NCI-H2107 (cell line): ENCODE measurements around the gene HK1.
"Not testable (repeated sequence)": the region's sequence is repeated elsewhere in the genome, so short reads cannot be mapped to it uniquely, and the experiment has no call there.

Source experiments
- DNase-seq: peaks from one replicate; lab custom pipeline; 2025; lab: John Stamatoyannopoulos, UW

HK1 gene

DNA sequence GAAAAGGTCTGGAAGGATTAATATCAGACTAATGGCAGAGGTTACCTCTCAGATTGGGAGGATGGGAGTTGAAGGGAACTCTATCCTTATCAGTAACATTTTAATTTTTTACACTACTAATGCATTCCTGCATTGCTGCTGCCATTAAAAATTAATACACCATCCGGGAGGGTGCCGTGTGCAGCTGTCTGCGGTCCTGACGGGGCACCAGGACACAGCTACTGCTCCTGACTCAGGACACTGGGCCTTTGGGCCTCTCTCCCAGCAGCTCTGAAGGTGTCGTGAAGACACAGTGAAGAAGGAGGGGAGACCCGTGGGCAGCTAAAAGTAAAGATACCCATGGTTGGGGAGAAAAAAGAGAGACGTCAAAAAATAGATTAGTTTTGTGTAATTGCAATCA lies 23.4 kb upstream of the HK1 start:
- DNase-seq = no peak

DNA sequence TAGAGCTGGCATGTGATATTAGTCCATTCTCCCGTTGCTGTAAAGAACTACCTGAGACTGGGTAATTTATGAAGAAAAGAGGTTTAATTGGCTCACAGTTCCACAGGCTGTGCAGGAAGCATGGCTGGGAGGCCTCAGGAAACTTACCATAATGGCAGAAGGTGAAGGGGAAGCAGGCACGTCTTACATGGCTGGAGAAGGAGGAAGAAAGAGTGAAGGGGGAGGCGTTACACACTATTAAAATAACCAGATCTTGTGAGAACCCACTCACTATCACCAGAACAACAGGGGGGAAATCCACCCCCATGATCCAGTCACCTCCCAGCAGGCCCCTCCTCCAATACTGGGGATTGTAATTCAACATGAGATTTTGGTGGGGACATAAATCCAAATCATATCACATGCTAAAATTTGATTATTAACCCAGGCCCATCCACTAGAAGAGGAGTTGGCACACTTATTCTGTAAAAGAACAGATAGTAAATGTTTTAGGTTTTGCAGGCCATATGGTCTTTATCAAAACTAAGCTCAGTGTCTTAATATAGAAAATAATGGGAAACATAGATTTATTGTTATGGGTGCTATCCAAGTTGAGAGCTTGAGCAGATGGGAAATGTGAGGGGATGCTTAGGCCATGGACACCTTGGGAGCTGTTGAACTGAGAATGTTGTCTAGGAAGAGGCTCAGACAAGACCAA lies 18.6 kb upstream of the HK1 start:
- DNase-seq = no peak

DNA sequence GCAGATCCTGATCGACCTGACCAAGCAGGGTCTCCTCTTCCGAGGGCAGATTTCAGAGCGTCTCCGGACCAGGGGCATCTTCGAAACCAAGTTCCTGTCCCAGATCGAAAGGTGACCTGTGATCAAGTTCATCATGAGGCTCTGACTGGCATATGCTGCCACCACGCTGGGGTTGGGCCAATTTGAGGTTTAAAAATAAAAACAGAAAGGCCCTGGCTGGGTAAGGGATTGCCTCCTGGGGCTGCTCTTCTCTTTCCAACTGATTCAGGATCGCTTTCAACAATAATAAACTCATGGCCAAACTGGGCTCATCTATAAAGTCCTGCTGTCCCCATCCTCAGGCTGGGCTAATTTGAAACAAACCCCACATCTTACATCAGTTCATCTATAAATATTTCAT lies 17.1 kb upstream of the HK1 start:
- DNase-seq = no peak

DNA sequence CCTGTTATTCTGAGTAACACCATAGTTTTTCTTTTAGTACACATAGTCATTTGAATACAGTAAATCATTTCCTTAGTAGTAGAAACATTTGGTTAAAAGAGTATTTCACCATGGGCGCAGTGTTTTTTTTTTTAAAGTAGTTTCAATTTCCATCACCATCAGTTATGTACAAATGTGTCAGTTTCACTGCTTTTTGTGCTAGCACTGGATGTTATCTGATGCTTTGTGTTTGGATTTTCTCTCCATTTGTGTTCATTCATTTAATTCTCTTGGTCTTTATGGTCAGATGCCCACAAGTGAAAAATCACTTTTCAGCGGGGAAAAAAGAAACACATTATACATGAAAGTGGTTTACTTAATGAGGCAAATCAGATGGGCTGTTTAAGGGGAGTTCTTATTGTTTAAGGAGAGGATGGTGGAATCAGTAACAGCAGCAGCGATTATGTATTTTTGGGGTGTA lies 16.0 kb upstream of the HK1 start:
- no peak for DNase-seq

DNA sequence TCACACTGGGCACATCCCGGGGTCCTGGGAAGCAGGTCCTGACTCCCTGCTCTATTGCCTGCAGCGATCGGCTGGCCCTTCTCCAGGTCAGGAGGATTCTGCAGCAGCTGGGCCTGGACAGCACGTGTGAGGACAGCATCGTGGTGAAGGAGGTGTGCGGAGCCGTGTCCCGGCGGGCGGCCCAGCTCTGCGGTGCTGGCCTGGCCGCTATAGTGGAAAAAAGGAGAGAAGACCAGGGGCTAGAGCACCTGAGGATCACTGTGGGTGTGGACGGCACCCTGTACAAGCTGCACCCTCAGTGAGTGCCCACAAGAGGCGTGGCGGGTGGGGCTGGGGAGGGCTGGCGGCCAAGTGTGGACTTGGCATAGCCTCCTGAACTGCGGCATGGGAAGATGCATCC lies 12.8 kb upstream of the HK1 start:
- no peak for DNase-seq

DNA sequence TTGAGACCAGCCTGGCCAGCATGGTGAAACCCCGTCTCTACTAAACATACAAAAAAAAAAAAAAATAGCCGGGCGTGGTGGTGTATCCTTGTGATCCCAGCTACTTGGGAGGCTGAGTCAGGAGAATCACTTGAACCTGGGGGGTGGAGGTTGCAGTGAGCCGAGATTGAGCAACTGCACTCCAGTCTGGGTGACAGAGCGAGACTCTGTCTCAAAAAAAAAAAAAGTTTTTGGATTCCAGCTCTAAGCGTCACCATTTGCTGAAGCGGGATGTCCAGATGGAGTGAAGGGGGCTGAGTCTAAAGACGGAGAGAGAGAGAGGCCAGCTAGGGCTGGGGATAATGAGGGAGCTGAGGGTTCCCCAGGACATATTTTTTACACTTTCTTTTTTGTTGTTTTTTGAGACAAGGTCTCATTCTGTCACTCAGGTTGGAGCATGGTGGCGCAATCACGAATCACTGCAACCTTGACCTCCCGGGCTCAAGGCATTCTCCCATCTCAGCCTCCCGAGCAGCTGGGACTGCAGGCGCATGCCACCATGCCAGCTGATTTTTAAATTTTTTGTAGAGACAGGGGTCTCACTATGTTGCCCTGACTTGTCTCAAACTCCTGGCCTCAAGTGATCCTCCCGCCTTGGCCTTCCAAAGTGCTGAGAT lies 9.4 kb upstream of the HK1 start:
- no peak for DNase-seq

DNA sequence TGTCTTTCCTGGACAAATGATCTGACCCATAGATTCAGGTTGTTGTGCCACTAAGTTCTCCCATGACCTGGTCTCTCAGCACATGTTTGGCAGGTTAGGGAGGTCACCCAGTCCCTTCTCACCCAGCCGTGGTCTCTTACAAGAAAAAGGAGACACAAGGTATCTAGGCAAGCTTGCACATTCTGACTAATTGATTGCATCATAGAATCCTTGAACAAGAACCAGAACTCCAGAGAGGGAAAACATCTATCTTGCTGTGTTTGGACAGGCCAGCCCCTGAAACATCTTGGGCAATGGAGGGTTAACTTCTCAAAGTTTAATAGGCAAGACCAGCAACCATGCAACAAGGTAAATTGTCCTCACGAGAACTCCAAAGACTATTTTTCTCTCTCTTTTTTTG lies 8.5 kb upstream of the HK1 start:
- no peak for DNase-seq

DNA sequence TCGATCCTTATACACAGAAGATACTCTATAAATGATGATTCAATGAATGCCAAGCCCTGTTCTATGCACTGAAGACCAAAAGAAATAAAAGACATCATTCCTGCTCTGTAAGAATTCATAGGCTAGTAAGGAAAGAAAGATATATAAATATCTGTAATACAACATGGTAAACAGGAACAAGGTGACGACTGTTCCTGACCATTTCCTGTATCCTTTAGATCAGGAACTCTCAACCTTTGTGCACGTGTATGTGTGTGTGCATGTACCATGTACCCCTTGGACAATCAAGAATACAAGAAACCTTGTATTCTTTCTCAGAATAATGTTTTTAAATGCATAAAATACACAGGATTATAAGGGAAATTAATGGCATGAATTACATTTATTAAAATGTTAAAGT lies 7.3 kb upstream of the HK1 start:
- no peak for DNase-seq

DNA sequence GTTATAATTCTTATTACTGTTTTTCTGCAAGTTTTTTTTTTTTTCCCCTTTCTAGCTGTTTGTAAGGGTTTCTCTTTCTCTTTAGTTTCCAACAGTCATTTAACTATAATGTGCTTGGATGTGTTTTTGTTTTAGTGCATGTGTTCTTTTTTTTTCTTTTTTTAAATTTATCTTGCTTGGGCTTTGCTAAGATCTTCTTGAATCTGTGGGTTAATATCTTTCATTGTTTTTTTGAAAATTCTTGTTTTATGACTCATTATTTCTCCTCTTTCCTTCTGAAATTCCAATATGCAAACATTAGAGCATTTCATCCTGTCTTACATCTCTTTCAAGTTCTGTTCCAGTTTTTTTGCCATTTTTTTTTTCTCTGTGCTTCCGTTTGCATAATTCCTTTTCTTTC lies 5.7 kb upstream of the HK1 start:
- no peak for DNase-seq

DNA sequence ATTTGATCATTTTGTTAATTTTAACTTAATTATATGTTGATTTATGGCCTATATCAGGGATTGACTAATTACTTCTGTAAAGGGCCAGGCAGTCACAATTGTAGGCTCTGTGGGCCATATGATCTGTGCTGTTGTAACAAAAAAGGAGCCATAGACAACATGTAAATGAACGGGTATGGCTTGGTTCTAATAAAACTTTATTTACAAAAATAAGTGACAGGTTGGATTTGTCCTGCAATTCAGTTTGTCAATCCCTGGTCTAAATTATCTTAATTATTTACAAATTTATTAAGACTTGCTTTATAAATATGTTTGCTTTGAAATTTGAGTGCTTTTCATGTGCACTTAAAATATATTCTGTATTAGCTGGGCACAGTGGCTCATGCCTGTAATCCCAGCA lies 2.9 kb upstream of the HK1 start:
- no peak for DNase-seq

DNA sequence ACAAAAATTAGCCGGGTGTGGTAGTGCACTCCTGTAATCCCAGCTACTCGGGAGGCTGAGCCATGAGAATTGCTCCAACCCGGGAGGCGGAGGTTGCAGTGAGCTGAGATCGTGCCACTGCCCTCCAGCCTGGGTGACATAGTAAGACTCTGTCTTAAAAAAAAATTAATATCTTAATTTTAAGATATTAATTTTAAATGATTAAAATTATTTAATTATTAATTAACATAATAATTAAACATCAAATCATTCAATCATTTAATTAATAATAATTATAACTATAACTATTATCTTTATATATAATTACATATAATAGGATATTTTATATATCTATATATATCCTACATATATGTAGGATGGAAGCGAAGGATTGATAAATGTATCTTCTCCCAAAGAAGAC lies 1.8 kb upstream of the HK1 start:
- DNase-seq = no peak

DNA sequence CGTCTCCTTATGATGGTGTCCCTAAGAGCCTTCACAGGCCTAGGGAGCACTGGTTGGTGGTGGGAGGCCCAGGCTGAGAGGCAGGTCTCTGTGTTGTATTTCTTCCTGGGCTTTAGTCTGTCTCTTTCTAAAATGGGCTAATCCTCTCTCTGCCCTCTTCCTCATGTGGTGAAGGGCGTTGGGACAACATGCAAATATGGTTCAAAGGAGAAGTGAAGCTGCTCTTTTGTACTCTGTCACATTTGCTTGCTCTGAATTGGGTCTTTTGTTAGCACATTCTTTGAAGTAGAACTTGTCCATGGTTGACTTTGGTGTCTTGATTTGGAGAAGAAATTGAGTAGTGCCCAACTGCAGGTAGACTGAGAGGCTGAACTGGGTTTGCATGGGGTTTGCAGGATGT lies 814 bp downstream of the HK1 start:
- DNase-seq = no peak

DNA sequence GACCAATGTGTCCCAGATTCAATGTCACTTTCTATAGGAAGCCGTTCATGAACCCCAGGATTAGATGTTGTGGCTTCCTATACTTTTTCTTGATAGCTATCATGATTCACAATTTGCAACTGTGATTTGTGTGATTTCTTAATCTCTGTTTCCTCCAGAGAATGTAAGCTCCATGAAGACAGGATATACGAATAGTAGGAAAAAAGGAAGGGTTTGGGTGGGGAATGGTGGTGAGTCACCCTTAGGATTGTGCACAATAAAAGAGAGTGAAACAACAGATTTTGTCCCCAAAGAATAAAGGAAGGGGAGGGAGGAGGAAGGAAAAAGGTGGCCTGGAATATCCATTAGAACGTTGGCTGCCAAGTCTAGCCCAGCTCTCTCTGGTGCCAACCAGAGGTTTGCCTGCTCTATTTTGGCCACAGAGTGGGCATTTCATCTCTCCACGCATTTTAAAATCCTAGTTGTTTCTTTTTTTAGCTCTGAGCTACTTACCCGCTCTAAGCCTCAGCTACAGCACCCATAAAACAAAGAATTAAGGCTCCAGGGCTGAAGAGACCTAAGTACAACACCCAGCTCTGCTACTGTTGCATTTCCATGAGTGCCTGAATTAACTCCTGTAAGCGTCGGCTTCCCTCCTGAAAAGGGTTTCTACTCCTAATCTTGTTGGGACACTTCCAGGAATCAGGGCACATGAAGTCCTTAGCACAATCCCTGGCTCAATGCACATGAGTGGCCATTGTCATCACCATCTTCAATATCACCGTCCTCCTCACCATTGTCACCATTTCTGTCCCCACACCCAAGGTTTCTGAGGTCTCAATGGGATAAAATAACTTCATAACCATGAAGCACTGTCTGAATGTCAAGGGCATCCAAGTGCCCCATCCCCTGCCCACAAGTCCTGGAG lies 3.5 kb downstream of the HK1 start:
- DNase-seq = no peak

DNA sequence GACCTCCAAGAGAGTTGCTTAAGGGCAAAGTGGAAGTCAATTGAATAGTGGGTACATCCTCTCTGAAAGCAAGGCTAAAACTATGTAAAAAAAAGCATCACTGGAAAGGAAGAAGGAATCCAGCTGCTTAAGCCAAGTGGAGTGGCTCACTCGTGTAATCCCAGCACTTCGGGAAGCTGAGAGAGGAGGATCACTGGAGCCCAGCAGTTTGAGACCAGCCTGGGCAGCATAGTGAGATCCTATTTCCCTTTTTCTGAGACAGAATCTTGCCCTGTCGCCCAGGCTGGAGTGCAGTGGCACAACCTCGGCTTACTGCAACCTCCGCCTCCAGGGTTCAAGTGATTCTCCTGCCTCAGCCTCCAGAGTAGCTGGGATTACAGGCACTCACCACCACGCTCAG lies 6.1 kb downstream of the HK1 start:
- not testable (repeated sequence) for DNase-seq

DNA sequence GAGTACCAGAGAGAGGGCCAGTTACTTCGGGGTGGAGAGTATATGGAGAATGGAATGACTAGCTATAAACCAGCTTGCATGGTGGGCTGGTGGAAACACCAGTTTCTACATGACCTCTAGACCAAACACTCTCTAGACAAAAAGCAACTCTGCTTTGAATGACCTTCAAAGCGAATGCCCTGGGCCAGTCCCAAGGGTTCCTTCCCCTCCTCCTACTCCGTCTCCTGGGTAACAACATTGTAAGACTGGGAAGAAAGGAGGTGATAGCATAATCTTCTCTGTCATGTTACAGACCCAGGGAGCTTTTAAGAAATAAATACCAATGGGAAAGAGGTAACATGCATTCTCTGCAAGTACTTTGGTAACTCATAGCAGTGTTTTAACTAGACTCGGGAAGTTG lies 7.4 kb downstream of the HK1 start:
- DNase-seq = no peak

DNA sequence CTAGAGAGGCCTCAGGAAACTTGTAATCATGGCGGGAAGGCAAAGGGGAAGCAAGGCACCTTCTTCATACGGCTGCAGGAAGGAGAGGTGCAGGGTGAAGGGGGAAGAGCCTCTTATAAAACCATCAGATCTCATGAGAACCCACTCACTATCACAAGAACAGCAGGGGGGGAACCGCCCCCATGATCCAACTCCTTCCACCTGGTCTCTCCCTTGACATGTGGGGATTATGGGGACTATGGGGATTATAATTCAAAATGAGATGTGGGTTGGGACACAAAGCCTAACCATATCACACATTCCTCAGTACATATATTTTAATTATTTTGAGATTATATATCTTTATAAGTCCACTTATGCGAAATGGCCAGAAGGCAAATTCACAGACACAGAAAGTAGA lies 8.9 kb downstream of the HK1 start:
- no peak for DNase-seq

DNA sequence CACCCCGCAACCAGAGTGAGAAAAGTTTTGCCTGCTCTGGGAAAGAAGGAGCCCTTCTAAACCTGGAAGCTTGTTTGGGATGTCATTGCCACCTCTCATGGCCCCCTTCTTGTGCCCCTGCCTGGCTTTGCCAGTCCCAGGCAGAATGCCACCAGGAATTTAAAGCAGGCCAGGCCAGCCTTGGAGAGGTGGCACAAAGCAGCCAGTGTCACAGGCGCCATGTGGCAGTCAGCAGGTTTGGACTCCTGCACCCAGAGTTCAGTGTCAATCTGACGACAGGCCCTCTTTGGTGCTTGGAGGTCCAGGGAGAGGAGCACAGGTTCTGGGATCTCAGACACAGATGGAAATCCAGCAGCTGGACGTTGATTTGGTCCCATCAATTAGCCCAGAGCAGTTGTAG lies 12.7 kb downstream of the HK1 start:
- DNase-seq = no peak

DNA sequence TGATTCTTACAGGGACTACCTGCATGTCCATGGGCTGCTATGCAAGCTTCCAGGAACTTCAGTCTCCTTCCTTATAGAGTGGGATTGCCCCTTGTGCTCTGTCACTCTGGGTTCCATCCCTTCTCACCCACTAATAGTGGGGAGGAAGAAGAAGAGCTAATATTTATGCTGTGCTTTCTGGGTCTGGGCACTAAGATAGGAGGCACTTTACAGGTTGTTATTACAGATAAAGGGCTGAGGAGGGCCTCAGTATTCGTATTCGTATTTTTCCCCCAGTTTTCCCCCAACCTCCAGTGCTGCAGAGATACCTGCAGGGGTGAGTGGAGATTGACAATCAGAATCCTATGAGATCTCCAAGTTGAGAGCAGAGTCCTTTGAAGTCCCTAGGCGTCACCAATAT lies 14.2 kb downstream of the HK1 start:
- DNase-seq = no peak

DNA sequence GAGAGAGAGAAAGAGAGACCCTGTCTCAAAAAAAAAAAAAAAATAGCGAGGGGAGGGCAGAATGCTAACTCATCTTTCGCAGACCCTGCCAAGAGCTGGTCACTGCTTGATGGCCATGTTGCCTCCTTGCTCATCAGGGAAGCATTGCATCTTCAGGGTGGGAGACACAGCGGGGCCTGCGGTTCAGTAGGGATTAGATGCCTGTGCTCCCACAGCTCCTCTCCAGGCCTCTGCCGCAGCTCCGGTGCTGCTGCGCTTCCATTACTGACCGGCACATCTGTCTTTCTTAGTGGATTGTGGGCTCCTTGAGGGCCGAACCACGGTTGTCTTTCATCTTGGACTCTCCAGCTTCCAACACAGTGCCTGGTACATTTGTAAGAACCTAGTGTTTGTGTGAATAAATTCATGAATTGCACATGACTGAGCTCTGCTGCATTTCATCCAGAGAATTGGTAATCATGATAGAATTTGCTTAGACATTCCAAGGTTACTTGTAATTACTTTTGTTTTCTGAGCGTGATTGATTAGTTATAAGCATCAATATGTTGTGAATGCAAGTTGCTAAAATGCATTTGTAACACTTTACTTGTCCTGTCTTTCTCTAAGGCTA lies 16.8 kb downstream of the HK1 start:
- no peak for DNase-seq

DNA sequence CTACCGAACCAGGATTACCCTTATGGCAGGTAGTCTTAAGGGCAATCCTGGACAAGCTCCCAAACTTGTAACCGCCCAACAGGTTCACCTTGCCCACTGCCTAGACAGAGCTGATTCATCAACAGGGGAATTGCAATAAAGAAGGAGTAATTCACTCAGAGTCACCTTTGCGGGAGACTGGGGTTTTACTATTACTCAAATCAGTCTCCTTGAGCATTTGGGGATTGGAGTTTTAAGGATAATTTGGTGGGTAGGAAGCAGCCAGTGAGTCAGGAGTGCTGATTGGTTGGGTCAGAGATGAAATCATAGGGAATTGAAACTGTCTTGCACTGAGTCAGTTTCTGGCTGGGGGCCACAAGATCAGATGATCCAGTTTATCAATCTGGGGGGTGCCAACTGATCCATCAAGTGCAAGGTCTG lies 25.3 kb downstream of the HK1 start:
- no peak for DNase-seq

DNA sequence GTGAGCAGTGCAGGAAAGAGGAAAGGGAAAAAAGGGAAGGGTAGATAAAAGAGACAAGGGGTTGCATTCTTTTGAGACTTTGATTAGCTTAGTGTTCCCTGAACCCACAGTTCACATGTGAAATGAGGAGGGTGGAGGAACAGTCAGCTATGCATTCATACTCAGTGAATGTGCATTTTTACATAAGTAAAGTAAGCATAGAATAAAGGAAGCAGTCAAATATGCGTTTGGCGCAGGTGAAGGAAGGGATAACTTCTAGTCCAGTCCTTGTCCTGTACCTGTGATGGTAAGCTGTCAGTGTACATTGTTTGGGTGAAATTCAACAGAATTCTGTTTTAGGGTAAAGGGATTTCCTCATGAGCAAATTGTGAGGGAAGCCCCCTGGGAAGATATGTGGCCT lies 28.1 kb downstream of the HK1 start:
- no peak for DNase-seq

DNA sequence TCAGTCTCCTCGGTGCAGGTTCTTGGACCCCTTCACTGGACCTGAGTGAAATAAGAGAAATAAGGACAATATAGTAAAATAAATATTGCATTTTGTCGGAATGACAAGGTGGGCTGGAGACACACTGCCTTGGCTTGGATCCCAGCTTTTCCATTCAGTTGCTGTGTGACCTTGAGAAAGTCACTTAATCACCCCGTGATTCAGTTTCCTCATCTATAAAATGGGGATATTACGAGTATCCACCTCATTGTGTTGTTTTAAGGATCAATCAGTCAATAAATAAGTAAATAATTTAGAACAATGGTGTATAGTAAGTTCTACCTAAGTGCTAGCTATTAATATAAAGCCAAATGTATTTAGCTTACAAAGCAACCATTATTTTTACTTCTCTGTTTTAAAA lies 29.1 kb downstream of the HK1 start:
- DNase-seq = no peak

DNA sequence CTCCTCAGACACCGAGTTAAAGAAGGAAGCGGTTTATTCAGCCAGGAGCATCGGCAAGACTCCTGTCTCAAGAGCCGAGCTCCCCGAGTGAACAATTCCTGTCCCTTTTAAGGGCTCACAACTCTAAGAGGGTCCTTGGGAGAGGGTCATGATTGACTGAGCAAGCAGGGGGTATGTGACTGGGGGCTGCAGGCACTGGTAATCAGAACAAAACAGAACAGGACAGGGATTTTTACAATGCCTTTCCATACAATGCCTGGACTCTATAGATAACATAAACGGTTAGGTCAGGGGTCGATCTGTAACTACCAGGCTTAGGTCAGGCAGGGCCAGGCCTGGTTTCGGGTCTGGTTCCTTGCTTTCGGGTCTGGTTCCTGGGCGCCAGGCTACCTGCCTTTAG lies 30.0 kb downstream of the HK1 start:
- not testable (repeated sequence) for DNase-seq
